MM.1S (cell line): Measurements from ENCODE around the gene LACTB.

Experiments
- DNase-seq: peaks from one replicate; pipeline ENCODE4 v3.0.0-alpha.2; 2015
- H2AFZ ChIP-seq: fragments of 300-600 bp; sonication (generic); 2 replicates; pipeline ENCODE4 v1.6.0; 2016; ENCODE audit warnings: antibody characterized with exemption, low read length
- H3F3A ChIP-seq: fragments of 300-600 bp; sonication (generic); 2 replicates; pipeline ENCODE4 v1.6.1; 2016; ENCODE audit warnings: mild to moderate bottlenecking, antibody characterized with exemption, low read length, moderate library complexity, mixed read lengths; ENCODE audit not compliant: insufficient read depth
- H3K27ac ChIP-seq: fragments of 300-600 bp; sonication (generic); 2 replicates; pipeline ENCODE4 v1.5.1; 2016; ENCODE audit warnings: mild to moderate bottlenecking, low read length
- H3K27me3 ChIP-seq: fragments of 300-600 bp; sonication (generic); replicated peaks from 2 replicates; pipeline ENCODE4 v1.6.0; 2016; ENCODE audit warnings: low read length; ENCODE audit not compliant: insufficient read depth
- H3K36me3 ChIP-seq: fragments of 300-600 bp; sonication (generic); replicated peaks from 2 replicates; pipeline ENCODE4 v1.6.1; 2016; ENCODE audit warnings: mild to moderate bottlenecking, low read length, mixed read lengths; ENCODE audit not compliant: insufficient read depth
- H3K4me1 ChIP-seq: fragments of 300-600 bp; sonication (generic); 2 replicates; pipeline ENCODE4 v1.6.1; 2016; ENCODE audit warnings: low read length, mixed read lengths
- H3K4me2 ChIP-seq: fragments of 300-600 bp; sonication (generic); 2 replicates; pipeline ENCODE4 v1.6.0; 2016; ENCODE audit warnings: low read depth, low read length
- H3K4me3 ChIP-seq: fragments of 300-600 bp; sonication (generic); 2 replicates; pipeline ENCODE4 v1.5.1; 2016; ENCODE audit warnings: low read length, mixed read lengths
- H3K79me2 ChIP-seq: fragments of 300-600 bp; sonication (generic); 2 replicates; pipeline ENCODE4 v1.6.1; 2016; ENCODE audit warnings: mixed run types, low read length, mixed read lengths
- H3K9ac ChIP-seq: fragments of 300-600 bp; sonication (generic); 2 replicates; pipeline ENCODE4 v1.6.1; 2016; ENCODE audit warnings: low read length, mixed read lengths
- H3K9me2 ChIP-seq: fragments of 300-600 bp; sonication (generic); replicated peaks from 2 replicates; pipeline ENCODE4 v1.6.1; 2016; ENCODE audit warnings: mild to moderate bottlenecking, low read length, mixed read lengths; ENCODE audit not compliant: insufficient read depth
- H3K9me3 ChIP-seq: fragments of 300-600 bp; sonication (generic); replicated peaks from 2 replicates; pipeline ENCODE4 v1.6.1; 2016; ENCODE audit warnings: mild to moderate bottlenecking, low read length, mixed read lengths; ENCODE audit not compliant: insufficient read depth
- H4K20me1 ChIP-seq: fragments of 300-600 bp; sonication (generic); 2 replicates; pipeline ENCODE4 v1.6.1; 2016; ENCODE audit warnings: mild to moderate bottlenecking, low read length, moderate library complexity, mixed read lengths; ENCODE audit not compliant: insufficient read depth
- CTCF ChIP-seq: fragments of 300-600 bp; sonication (generic); IDR thresholded peaks from 2 replicates; pipeline ENCODE4 v1.5.1; 2016; ENCODE audit warnings: antibody characterized with exemption, low read length, mixed read lengths
- EZH2 ChIP-seq: fragments of 300-600 bp; sonication (generic); optimal IDR thresholded peaks from 2 replicates; pipeline ENCODE3; 2017; ENCODE audit warnings: low read depth, mild to moderate bottlenecking, antibody characterized with exemption, low read length, mixed read lengths
- EZH2phosphoT487 ChIP-seq: fragments of 300-600 bp; sonication (generic); IDR thresholded peaks from 2 replicates; pipeline ENCODE4 v1.6.1; 2018; ENCODE audit warnings: antibody characterized with exemption, low read length

LACTB gene

GRCh38 chr15:63083541-63083940, 38.1 kb upstream of the LACTB start:
- no peaks in the 10 kb centered on the region for H3K9me3 ChIP-seq
- no peak for DNase-seq
- H3K27ac ChIP-seq = no peak overlapping the region
- no peaks in the 10 kb centered on the region for H3K27me3 ChIP-seq
- H3F3A ChIP-seq = no peaks in the 10 kb centered on the region
- H3K4me2 ChIP-seq = no peak overlapping the region
- H3K9me2 ChIP-seq = no peaks in the 10 kb centered on the region
- H3K36me3 ChIP-seq = no peaks in the 10 kb centered on the region
- H3K9ac ChIP-seq = no peak overlapping the region
- H3K4me3 ChIP-seq = no peak overlapping the region
- H3K79me2 ChIP-seq = no peaks in the 10 kb centered on the region
- H3K4me1 ChIP-seq = no peaks in the 10 kb centered on the region
- TF ChIP-seq EZH2phosphoT487 (no peak), EZH2 (no peak), CTCF (no peak)
- H4K20me1 ChIP-seq = no peaks in the 10 kb centered on the region
- H2AFZ ChIP-seq = no peak overlapping the region

DNA sequence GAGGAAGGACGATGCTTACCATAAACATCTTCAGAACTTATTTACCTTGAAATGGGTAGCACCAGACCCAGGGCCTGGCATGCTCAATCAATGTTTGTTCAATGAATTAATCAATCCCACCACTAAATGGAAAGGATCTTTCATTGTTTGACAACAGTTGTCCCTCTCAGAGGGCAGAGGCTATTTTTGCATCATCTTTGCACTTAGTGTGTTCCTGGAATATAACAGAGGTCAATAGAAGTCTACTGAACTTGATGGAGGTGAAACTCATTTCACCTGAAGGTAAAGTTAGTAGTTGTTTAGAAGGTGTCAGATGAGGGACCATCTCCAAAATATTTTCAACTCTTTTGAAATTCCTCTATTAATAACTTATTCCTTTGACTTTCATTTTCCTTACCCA, 36.9 kb upstream of the LACTB start:
- DNase-seq = no peak
- Histone ChIP-seq H3K9ac (no peak overlapping the region), H2AFZ (no peak overlapping the region), H3K27me3 (no peaks in the 10 kb centered on the region), H4K20me1 (no peaks in the 10 kb centered on the region), H3K79me2 (no peaks in the 10 kb centered on the region), H3F3A (no peaks in the 10 kb centered on the region), H3K9me3 (no peaks in the 10 kb centered on the region), H3K27ac (no peak overlapping the region), H3K4me3 (no peak overlapping the region), H3K36me3 (no peaks in the 10 kb centered on the region), H3K4me1 (no peaks in the 10 kb centered on the region), H3K4me2 (no peak overlapping the region), H3K9me2 (no peaks in the 10 kb centered on the region)
- no peak for TF ChIP-seq CTCF
- no peak for TF ChIP-seq EZH2
- no peak for TF ChIP-seq EZH2phosphoT487

- Histone ChIP-seq H2AFZ (no peak overlapping the region), H3K4me1 (no peaks in the 10 kb centered on the region), H3K27me3 (no peaks in the 10 kb centered on the region), H3K9me3 (no peaks in the 10 kb centered on the region), H4K20me1 (no peaks in the 10 kb centered on the region), H3K36me3 (no peaks in the 10 kb centered on the region), H3K79me2 (no peaks in the 10 kb centered on the region), H3K4me2 (no peak overlapping the region), H3K4me3 (no peak overlapping the region), H3K27ac (no peak overlapping the region), H3F3A (no peaks in the 10 kb centered on the region), H3K9me2 (no peaks in the 10 kb centered on the region), H3K9ac (no peak overlapping the region)
- TF ChIP-seq EZH2 = no peak
- no peak for TF ChIP-seq CTCF
- no peak for TF ChIP-seq EZH2phosphoT487
- no peak for DNase-seq
Observed at GRCh38 chr15:63085289-63085688, 36.4 kb upstream of the LACTB start.
